ENCODE data around the gene PIGS.

The PIGS gene

GRCh38 chr17:28549236-28550132 lies 21.8 kb downstream of the PIGS start:
- DNase-seq, result peak; percentile 50

GRCh38 chr17:28548417-28549130 lies 22.8 kb downstream of the PIGS start:
- DNase-seq, result no peak

GRCh38 chr17:28547623-28548416 lies 23.5 kb downstream of the PIGS start:
- DNase-seq, result peak; percentile 68

GRCh38 chr17:28547096-28547622 lies 24.2 kb downstream of the PIGS start:
- no peak for DNase-seq

GRCh38 chr17:28545787-28546415 lies 25.4 kb downstream of the PIGS start:
- DNase-seq, result no peak

- no peak for DNase-seq
These were observed 26.2 kb downstream of the PIGS start for GRCh38 chr17:28545141-28545503.

- no peak for DNase-seq
These were observed 26.8 kb downstream of the PIGS start for GRCh38 chr17:28544402-28545140.

- DNase-seq, result no peak
These were observed 29.9 kb downstream of the PIGS start for GRCh38 chr17:28541439-28541838.

- no peak for DNase-seq
These were observed 31.1 kb downstream of the PIGS start for GRCh38 chr17:28540231-28540630.

GRCh38 chr17:28538296-28538895 lies 32.9 kb downstream of the PIGS start:
- DNase-seq, result no peak

GRCh38 chr17:28537219-28537610 lies 34.1 kb downstream of the PIGS start:
- DNase-seq, result no peak

- DNase-seq, result no peak
These were observed 34.6 kb downstream of the PIGS start for GRCh38 chr17:28536532-28537218.

GRCh38 chr17:28534740-28535375 lies 36.5 kb downstream of the PIGS start:
- no peak for DNase-seq

- no peak for DNase-seq
These were observed 38.1 kb downstream of the PIGS start for GRCh38 chr17:28533091-28533807.

- DNase-seq, result no peak
These were observed 39.0 kb downstream of the PIGS start for GRCh38 chr17:28532050-28532960.

GRCh38 chr17:28530926-28531325 lies 40.4 kb downstream of the PIGS start:
- DNase-seq, result no peak

- no peak for DNase-seq
These were observed 41.1 kb downstream of the PIGS start for GRCh38 chr17:28530250-28530649.

- no peak for DNase-seq
These were observed 42.3 kb downstream of the PIGS start for GRCh38 chr17:28529013-28529400.
